Ovary (tissue), 9 donors: ENCODE data around the gene GADD45GIP1. TPM values are rescaled to one million over a fixed set of nuclear protein-coding genes. Genes with fewer than 3 reads are reported as not detected.

ENCODE experiments used
- DNase-seq, 5 donors: peaks; one replicate each; pipeline ENCODE4 v3.0.0-alpha.2; 2019 to 2020
- H3K27ac ChIP-seq, 2 donors: fragments of 200-600 bp; one replicate each; pipeline versions ENCODE4 v1.5.1 to v1.8.0; 2019 to 2022
- H3K27me3 ChIP-seq: fragments of 200-600 bp; one replicate; pipeline ENCODE4 v1.8.0; 2022
- H3K36me3 ChIP-seq: fragments of 200-600 bp; sonication (generic); one replicate; pipeline ENCODE4 v1.5.1; 2019
- H3K4me1 ChIP-seq: one replicate; pipeline ENCODE4 v1.8.1; 2013; ENCODE audit warnings: mild to moderate bottlenecking, moderate library complexity; ENCODE audit not compliant: insufficient read depth
- H3K4me3 ChIP-seq: fragments of 200-600 bp; sonication (generic); one replicate; pipeline ENCODE4 v1.5.1; 2017
- H3K9me3 ChIP-seq, 2 donors: fragments of 200-600 bp in 1 of 2; sonication (generic) in 1 of 2; one replicate each; pipeline versions ENCODE4 v1.5.1 to v1.8.1; 2013 to 2019; ENCODE audit warnings: mild to moderate bottlenecking in 1 of 2, moderate library complexity in 1 of 2
- EP300 ChIP-seq: sonication (generic); formaldehyde crosslinking; IDR thresholded peaks from one replicate; pipeline ENCODE4 v1.6.1; 2017; ENCODE audit warnings: antibody characterized with exemption
- POLR2A ChIP-seq: fragments of 450-650 bp; IDR thresholded peaks from one replicate; pipeline ENCODE4 v1.6.1; 2017; ENCODE audit warnings: antibody characterized with exemption, mild to moderate bottlenecking, moderate library complexity
- WGBS, 3 donors: extraction: QIAGEN DNeasy Blood & Tissue Kit in 1 of 3; methylation state at CpG; one replicate each; pipeline versions ENCODE4 v1.1.5 to v1.1.7; 2013 to 2017; 5-methylcytosine and 5-hydroxymethylcytosine counted together
- intact Hi-C, 4 donors: fragments of 100-400 bp; cut with DNase I; formaldehyde crosslinking; loops; one replicate each; pipeline versions ENCODE4 v1.11.0 to v1.15.1; 2022 to 2023
- polyA plus RNA-seq, 2 donors: library from polyadenylated mRNA; stranded (reverse); fragments of 200-250 nt in 1 of 2; fragments of 350-450 nt in 1 of 2; fragmentation: Illumina TruSeq in 1 of 2; extraction: RNeasy Lipid Tissue Mini Kit (QIAGEN cat#74804) in 1 of 2; gene quantifications; one replicate each; pipeline ENCODE4 v1.2.3, GENCODE V29; 2013 to 2014
- total RNA-seq, 7 donors: library from RNA; depleted of rRNA in 2 of 7; stranded (reverse); fragments of >200 nt in 2 of 7; fragmentation: NEBNext Ultra II Directional in 3 of 7; extraction: Animal tissue kit (Norgen Biotek cat#: 25700) in 3 of 7; gene quantifications; one replicate each; pipeline versions ENCODE4 v1.1.0 to v1.2.4, GENCODE V29; 2016 to 2023
- TF ChIP-seq, protein P1 (sequence below), 3 donors: fragments of 450-650 bp in 2 of 3; fragments of 200-600 bp in 1 of 3; IDR thresholded peaks; one replicate each; pipeline versions ENCODE4 v1.5.1 to v1.8.0; 2016 to 2022; ENCODE audit warnings: antibody characterized with exemption in 3 of 3, mild to moderate bottlenecking in 1 of 3
- donor health status: DM: no; HTN: no; CAD: no; lungs with moderate emphysema.
- donor health status: DM: no; HTN: no; CAD: no.
- donor health status: Bipolar disorder and iron deficiency.
- donor health status: DM: yes; HTN: yes; CAD: no.
- donor health status: DM: no; HTN: no; CAD: no.
- donor health status: DM: yes; HTN: yes; CAD: no.

GADD45GIP1 gene
- total and polyA plus RNA-seq, 9 donors, result 1.8 to 57.7 (median 19.1) TPM

DNA sequence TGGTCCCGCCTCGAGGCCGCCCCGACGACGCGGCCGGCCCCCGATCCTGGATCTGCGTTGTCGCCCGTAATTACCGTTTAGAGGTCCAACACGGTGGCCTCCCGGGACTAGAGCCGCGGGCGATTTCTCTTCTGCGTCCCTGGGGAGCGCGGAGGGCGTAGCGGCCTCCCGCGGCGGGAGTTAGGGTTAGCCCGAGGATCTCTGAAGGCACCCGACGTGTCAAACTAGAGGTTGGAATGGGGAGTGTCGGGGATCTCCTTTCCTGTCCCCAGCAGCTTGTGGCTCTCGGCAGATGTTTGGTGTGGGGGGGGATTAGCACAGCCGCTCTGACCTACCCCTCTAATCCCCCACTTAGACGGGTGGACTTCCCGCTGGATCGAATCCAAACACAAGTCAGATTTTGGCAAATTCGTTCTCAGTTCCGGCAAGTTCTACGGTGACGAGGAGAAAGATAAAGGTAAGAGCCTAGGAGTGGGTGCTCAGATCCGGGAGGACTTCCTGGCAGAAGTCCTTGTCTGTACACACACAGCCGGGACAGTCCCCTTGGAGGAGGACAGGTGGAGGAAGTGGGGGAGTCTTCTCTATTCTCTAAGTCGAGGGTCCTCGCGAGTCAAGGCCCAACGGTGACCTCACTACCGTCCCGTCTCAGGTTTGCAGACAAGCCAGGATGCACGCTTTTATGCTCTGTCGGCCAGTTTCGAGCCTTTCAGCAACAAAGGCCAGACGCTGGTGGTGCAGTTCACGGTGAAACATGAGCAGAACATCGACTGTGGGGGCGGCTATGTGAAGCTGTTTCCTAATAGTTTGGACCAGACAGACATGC, 18.0 kb downstream of the GADD45GIP1 start:
- H3K27me3 ChIP-seq, result no peaks in the 10 kb centered on the region
- TF ChIP-seq POLR2A (peak; percentile 6), EP300 (no peak)
- TF ChIP-seq, protein P1, sequence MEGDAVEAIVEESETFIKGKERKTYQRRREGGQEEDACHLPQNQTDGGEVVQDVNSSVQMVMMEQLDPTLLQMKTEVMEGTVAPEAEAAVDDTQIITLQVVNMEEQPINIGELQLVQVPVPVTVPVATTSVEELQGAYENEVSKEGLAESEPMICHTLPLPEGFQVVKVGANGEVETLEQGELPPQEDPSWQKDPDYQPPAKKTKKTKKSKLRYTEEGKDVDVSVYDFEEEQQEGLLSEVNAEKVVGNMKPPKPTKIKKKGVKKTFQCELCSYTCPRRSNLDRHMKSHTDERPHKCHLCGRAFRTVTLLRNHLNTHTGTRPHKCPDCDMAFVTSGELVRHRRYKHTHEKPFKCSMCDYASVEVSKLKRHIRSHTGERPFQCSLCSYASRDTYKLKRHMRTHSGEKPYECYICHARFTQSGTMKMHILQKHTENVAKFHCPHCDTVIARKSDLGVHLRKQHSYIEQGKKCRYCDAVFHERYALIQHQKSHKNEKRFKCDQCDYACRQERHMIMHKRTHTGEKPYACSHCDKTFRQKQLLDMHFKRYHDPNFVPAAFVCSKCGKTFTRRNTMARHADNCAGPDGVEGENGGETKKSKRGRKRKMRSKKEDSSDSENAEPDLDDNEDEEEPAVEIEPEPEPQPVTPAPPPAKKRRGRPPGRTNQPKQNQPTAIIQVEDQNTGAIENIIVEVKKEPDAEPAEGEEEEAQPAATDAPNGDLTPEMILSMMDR (IDR thresholded peaks at IDR 0.05), result peak in 2 of 3 donors; percentile 23 to 54
- peak overlapping the region; percentile 93 for H3K4me3 ChIP-seq
- WGBS, 3 donors, result 0 to 1% (median 0%) methylated on average over 49 to 54 of the region's 54 CpGs
- no peaks in the 10 kb centered on the region for H3K9me3 ChIP-seq
- no peaks in the 10 kb centered on the region for H3K36me3 ChIP-seq
- H3K27ac ChIP-seq, result peak overlapping the region; percentile 18 to 55
- intact Hi-C loops, result no loop called here
- peak in 3 of 5 donors; percentile 48 to 54 (median 53) for DNase-seq
- peaks cover 5% of the 10 kb centered on the region for H3K4me1 ChIP-seq

DNA sequence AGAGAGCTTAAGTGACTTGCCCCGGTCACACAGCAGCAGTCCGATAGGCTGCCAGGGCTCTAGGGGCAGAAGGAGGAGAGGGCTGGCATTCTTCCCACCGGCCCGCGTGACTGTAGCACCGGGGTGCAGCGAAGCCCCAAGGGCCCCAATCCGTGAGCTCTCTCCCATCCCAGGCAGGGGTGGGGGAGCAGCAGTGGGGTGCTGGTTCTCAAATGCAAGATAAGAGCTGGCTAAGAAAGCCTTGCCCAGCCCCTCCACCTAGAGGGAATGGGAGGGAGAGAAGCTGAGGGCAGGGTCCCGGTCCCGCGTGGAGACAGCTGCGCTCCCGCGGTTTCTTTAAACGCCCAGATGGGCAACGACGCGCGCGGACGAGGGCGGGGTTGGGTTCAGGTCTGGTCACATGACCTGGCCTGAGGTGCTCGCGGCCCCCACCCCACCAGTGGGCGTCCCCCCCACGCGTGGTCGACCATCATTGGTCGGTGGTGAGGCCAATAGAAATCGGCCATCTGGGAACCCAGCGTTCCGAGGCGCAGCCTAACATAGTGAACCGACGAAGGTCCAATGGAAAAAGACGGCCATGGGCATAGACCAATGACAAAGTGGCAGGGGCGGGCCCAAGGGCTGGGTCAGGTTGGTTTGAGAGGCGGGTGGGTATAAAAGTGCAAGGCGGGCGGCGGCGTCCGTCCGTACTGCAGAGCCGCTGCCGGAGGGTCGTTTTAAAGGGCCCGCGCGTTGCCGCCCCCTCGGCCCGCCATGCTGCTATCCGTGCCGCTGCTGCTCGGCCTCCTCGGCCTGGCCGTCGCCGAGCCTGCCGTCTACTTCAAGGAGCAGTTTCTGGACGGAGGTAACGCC, 18.9 kb downstream of the GADD45GIP1 start, which contains the start of gene CALR:
CALR (plus strand) TSS at position 683 of the 852 bp plus-strand sequence; CDS start at position 754, 71 bp downstream.
- H3K4me1 ChIP-seq, result peaks cover 5% of the 10 kb centered on the region
- peak; percentile 99 to 100 (median 99) for DNase-seq
- intact Hi-C loops, result no loop called here
- H3K36me3 ChIP-seq, result no peaks in the 10 kb centered on the region
- WGBS, 3 donors, result 0 to 1% (median 1%) methylated on average over 61 to 63 of the region's 63 CpGs
- no peaks in the 10 kb centered on the region for H3K9me3 ChIP-seq
- TF ChIP-seq POLR2A (peak; percentile 99), EP300 (peak; percentile 16)
- TF ChIP-seq, protein P1 (IDR thresholded peaks at IDR 0.05), result no peak
- peak within 1 kb of the TSS; percentile 18 to 55 for H3K27ac ChIP-seq
- H3K4me3 ChIP-seq, result peak within 1 kb of the TSS; percentile 93
- H3K27me3 ChIP-seq, result no peaks in the 10 kb centered on the region

DNA sequence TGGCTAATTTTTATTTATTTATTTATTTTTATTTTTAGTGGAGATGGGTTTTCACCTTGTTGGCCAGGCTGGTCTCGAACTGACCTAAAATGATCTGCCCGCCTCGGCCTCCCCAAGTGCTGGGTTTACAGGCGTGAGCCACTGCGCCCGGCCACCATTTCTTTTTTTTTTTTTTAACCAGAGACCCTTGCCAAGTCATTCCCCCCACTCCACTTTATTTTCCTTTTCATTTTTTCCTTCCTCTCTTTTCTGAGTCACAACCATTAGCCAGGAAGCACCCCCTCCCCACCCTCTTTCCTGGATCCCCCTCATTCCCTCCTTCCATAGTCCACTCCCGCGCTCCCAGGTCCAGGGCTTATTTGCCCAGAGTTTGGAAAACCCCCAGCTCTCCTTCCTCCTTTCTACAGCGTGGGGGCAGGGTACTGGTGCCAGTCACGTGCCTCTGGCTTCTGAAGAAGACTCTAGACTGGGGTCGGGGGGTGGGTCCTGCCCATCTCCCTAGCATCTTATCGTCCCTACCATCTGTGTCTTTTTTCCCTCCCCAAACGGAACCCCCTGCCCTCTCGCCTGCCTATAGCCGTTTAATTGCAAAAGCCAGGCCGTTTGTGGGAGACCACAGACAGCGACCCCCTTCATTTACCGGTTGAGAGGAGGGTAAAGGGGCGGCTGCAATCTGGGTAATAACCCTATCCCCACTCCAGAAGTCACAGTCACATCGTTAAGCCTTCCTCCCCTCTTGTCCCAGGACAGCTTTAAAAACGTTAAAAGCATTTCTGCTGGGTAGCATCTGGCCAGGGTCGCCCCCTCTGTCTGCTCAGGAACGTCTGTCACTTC, 19.7 kb downstream of the GADD45GIP1 start:
- Histone ChIP-seq H3K4me1 (peaks cover 10% of the 10 kb centered on the region), H3K4me3 (peak overlapping the region; percentile 35), H3K9me3 (no peaks in the 10 kb centered on the region), H3K27me3 (no peaks in the 10 kb centered on the region), H3K36me3 (no peaks in the 10 kb centered on the region), H3K27ac (no peak overlapping the region)
- DNase-seq, result peak in 2 of 5 donors; percentile 49 to 50
- 20 to 25% (median 24%) methylated on average over 23 of the region's 23 CpGs for WGBS, 3 donors
- TF ChIP-seq, protein P1 (IDR thresholded peaks at IDR 0.05), result no peak
- no peak for TF ChIP-seq EP300
- TF ChIP-seq POLR2A, result no peak
- intact Hi-C loops, result no loop called here

DNA sequence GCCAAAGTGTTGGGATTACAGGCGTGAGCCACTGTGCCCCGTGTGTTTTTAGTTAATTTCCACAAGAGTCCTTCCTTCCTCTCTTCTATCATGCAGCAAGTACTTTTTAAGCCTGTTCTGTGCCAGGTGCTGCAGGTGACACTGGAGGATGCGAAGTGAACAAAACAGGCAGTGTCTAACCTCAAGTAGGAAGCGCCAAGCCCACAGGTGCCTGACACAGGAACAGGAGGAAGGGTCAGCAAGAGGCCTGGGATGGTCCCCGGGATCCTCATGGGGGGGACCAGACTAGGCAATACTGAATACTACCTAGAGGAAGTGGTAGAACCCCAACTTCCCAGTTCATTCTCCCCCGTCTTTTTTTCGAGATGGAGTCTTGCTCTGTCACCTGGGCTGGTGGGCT, 20.4 kb downstream of the GADD45GIP1 start:
- H3K27me3 ChIP-seq, result no peaks in the 10 kb centered on the region
- no peaks in the 10 kb centered on the region for H3K9me3 ChIP-seq
- H3K27ac ChIP-seq, result no peak overlapping the region
- DNase-seq, result no peak
- H3K4me3 ChIP-seq, result no peak overlapping the region
- WGBS, 3 donors, result 65 to 74% (median 66%) methylated on average over 7 of the region's 7 CpGs
- no peak for TF ChIP-seq EP300
- intact Hi-C loops, result no loop called here
- H3K4me1 ChIP-seq, result peaks cover 10% of the 10 kb centered on the region
- no peaks in the 10 kb centered on the region for H3K36me3 ChIP-seq
